ENCODE data around the gene HES4. TPM values are rescaled to one million over a fixed set of nuclear protein-coding genes. Genes with fewer than 3 reads are reported as not detected.

Gene HES4
- total and polyA plus RNA-seq, 2 of the 13 experiments (the other 11 are each of a cell fraction or from before 2014, with no cell fraction given): 8.8 to 10.6 TPM

DNA sequence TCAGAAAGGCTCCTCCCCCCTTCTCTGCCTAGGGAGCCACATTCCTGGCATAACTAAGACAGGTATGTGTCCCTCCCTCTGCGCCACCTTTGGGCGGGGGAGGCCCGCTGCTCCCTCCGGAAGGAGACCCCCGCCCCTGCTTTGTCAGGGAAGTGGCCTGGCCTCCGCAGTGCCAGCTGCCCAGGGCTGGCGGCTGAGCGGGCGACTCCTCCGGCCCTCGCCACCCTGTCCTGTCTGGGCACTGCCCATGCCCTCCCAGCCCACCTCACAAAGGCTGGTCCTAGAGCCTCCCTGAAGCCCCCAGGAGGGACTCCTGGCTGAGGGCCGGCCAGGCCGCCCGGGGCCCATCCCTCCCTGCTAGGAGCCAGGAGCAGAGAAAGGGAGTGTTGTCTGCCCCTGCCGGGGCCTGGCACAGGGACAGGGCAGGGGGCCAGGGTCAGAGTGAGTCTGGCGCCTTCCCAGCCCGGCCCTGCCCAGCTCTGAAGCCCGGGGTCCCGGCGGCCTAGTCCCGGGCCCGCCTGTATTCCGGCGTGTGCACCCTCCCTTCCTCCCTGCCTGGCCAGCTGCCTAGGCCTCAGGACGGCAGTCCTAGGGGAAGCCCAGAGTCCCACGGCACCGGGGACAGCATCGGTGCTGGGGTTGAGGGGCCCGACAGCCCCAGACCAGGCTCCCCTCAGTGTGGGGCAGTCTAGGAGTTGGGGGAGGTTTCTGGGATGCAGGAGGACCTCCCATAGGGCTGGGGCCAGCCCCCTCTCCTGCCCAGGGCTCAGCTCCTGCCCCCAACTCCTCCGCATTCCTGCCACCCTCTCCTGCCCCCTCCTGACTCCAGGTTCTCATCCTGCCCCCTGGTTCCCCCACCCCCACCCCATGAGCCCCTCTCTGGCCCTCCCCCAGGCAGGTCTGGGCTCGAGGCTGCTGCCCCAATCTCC is 25.1 kb upstream of the HES4 start (continued):
- TF ChIP-seq AGO2 (optimal IDR thresholded peaks at IDR 0.05; ENCODE audit: low read depth, low read length): peak; percentile 79

DNA sequence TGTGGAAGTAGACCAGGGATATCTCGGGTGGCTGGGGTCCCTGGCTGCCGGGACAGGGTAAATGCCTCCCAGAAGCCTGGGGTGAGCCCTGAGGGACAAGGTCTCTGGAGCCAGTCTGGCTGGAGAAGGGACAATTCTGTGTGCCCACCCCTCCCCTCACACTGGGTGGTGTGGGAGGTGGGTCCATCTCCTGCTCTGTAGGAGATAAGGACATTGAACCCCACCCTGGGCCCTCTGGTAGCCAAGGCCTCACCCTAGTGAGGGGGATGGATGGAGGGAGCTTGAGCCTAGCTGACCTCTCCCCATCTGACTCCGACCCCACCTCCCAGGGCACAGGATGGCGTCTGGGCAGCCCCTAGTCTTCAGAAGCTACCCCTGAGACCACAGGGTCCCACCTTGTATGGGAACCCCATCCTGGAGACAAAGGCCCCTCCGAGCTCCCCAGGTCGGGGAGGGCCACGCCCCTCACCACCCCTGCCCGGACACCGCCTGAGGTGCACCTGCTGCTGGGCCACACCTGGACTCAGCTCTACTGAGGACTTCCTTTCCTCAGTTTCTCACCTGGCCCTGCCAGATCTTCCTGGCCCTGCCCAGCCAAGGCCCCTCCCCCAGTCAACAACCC is 24.4 kb upstream of the HES4 start:
- in situ Hi-C loops (cut with HindIII; ENCODE audit: extremely low pct_ligation_motif_present, low pct_unique_long_range_greater_than_20kb) (loop anchor here (5.0 kb wide), 1 partner anchor 33 kb away; no protein-coding TSS in a partner anchor), intact Hi-C loops (cut with micrococcal nuclease; ENCODE audit: unreplicated experiment) (no loop called here)
- TF ChIP-seq FOXA3 (CRISPR knock-in tag; IDR thresholded peaks at IDR 0.05) (0 out of 2 replicates have a peak, but pooled peaks have one; percentile 11), ZNF17 (CRISPR knock-in tag; IDR thresholded peaks at IDR 0.05) (0 out of 2 replicates have a peak, but pooled peaks have one; percentile 36)
- TF ChIP-seq, protein P1, sequence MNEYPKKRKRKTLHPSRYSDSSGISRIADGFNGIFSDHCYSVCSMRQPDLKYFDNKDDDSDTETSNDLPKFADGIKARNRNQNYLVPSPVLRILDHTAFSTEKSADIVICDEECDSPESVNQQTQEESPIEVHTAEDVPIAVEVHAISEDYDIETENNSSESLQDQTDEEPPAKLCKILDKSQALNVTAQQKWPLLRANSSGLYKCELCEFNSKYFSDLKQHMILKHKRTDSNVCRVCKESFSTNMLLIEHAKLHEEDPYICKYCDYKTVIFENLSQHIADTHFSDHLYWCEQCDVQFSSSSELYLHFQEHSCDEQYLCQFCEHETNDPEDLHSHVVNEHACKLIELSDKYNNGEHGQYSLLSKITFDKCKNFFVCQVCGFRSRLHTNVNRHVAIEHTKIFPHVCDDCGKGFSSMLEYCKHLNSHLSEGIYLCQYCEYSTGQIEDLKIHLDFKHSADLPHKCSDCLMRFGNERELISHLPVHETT (CRISPR knock-in tag; conservative IDR thresholded peaks at IDR 0.05): no peak
- ATAC-seq (no peak), DNase-seq (ENCODE audit: low spot score) (no peak), FAIRE-seq (no peak)
- WGBS (ENCODE audit: low lambda C conversion rate): 90% methylated on average over 2 of the region's 9 CpGs
- H3K4me2 ChIP-seq (ENCODE audit: low read depth, low read length): peak overlapping the region; percentile 27; the same call in 1 of the 2 replicates
- ChIA-PET POLR2A (interaction anchor here (0.8 to 1.6 kb wide), 4 partner anchors 14 to 40 kb away, joined by 3 to 5 read pairs (median 3); no protein-coding TSS in a partner anchor), CTCF (ENCODE audit: low intra/inter-chr PET ratio, low total read pairs) (no interaction called here)
- H4K20me1 ChIP-seq (ENCODE audit: insufficient read depth, low read length): peaks cover 31% of the 10 kb centered on the region; the same call in 1 of the 2 replicates
- H3K9me3 ChIP-seq (ENCODE audit: low read length): no peaks in the 10 kb centered on the region
- BruUV-seq (replicated peaks): no TSS peak
- H3K36me3 ChIP-seq (replicated peaks in 1 of 2; ENCODE audit: control insufficient read depth in 1 of 2, insufficient read depth in 2 of 2, low read length in 2 of 2): peaks cover 4 to 20% of the 10 kb centered on the region in 2 experiments; a peak in 4 of 5 replicates
- H3K27me3 ChIP-seq (ENCODE audit: control insufficient read depth in 1 of 2, insufficient read depth in 2 of 2, low read length in 2 of 2): no peaks in the 10 kb centered on the region
- peaks cover 23% of the 10 kb centered on the region for H3K79me2 ChIP-seq (ENCODE audit: insufficient read depth, low read length)
- H3K4me3 ChIP-seq (replicated peaks in 1 of 3; ENCODE audit: insufficient read depth in 1 of 3, low read depth in 2 of 3, low read length in 3 of 3): no peak overlapping the region
- 0 out of 2 replicates have a peak overlapping the region, but pooled peaks have one; percentile 2 for H3K9ac ChIP-seq (ENCODE audit: insufficient read depth, low read depth, low read length)
- peaks cover 45% of the 10 kb centered on the region for H3K4me1 ChIP-seq (ENCODE audit: insufficient read depth, low read length)
- H2AFZ ChIP-seq (ENCODE audit: low read length): no peak overlapping the region
- H3K27ac ChIP-seq (ENCODE audit: extremely low read length, insufficient read depth, low read length): no peak overlapping the region

Data from HepG2 (cell line).